HepG2 (cell line): ENCODE measurements around the gene ACTR10. TPM values are rescaled to one million over a fixed set of nuclear protein-coding genes. Genes with fewer than 3 reads are reported as not detected.

ENCODE experiments used
- ATAC-seq: fragments of 200-7000 bp; cut with Tn5 transposase; 3 replicates; pipeline ENCODE4 v1.9.1; 2020; ENCODE audit warnings: mild to moderate bottlenecking, moderate library complexity
- BruUV-seq: library from RNA; stranded (reverse); fragments of 400-500 nt; replicated peaks from 2 replicates; lab custom pipeline; 2021; lab: Mats Ljungman, UMichigan
- CTCF ChIA-PET: fragments of 300-600 bp; formaldehyde crosslinking; extraction: SDS; loops from one replicate; lab custom pipeline; 2021; ENCODE audit warnings: low total read pairs, inconsistent platforms, low intra/inter-chr PET ratio; lab: Yijun Ruan, JAX
- POLR2A ChIA-PET: fragments of 350-600 bp; sonication (Branson Sonifier 250); formaldehyde crosslinking; loops from one replicate; lab custom pipeline; 2020; ENCODE audit warnings: antibody characterized with exemption, inconsistent platforms; lab: Yijun Ruan, JAX
- DNase-seq: peaks from one replicate; pipeline ENCODE4 v3.0.0-alpha.2; 2015; ENCODE audit warnings: low spot score
- FAIRE-seq: peaks from 3 replicates; lab custom pipeline; 2011; peaks lifted over from hg19 to GRCh38; lab: Jason Lieb, UNC
- H2AFZ ChIP-seq: one replicate; pipeline ENCODE4 v1.6.1; 2011; ENCODE audit warnings: low read length, inconsistent platforms
- H3K27ac ChIP-seq: fragments of 300-600 bp; 3 replicates; pipeline ENCODE4 v1.8.0; 2011; ENCODE audit warnings: mixed run types, mild to moderate bottlenecking, mixed read lengths, low read length, inconsistent platforms; ENCODE audit not compliant: insufficient read depth; ENCODE audit errors: extremely low read length
- H3K27me3 ChIP-seq, 2 experiments: fragments of 200-600 bp in 1 of 2; 2 replicates in 1 of 2; 3 replicates in 1 of 2; pipeline versions ENCODE4 v1.6.0 to v1.8.0; 2011; ENCODE audit warnings: low read length in 2 of 2, mild to moderate bottlenecking in 2 of 2, moderate library complexity in 2 of 2, inconsistent platforms in 1 of 2; ENCODE audit not compliant: insufficient read depth in 2 of 2, control insufficient read depth in 1 of 2
- H3K36me3 ChIP-seq, 2 experiments: fragments of 200-600 bp in 1 of 2; replicated peaks in 1 of 2; 2 replicates in 1 of 2; 3 replicates in 1 of 2; pipeline versions ENCODE4 v1.5.1 to v1.8.0; 2011; ENCODE audit warnings: low read length in 2 of 2, inconsistent platforms in 1 of 2; ENCODE audit not compliant: insufficient read depth in 2 of 2, control insufficient read depth in 1 of 2
- H3K4me1 ChIP-seq: 2 replicates; pipeline ENCODE4 v1.5.1; 2012; ENCODE audit warnings: low read length, inconsistent platforms; ENCODE audit not compliant: insufficient read depth
- H3K4me2 ChIP-seq: 2 replicates; pipeline ENCODE4 v1.6.0; 2011; ENCODE audit warnings: low read depth, low read length, inconsistent platforms
- H3K4me3 ChIP-seq, 3 experiments: fragments of 200-600 bp in 1 of 3; sonication (generic), shearing (Covaris generic) in 1 of 3; replicated peaks in 1 of 3; 2 replicates each; pipeline ENCODE4 v1.5.1; 2011 to 2016; ENCODE audit warnings: low read length in 3 of 3, inconsistent platforms in 2 of 3, low read depth in 2 of 3, mild to moderate bottlenecking in 2 of 3, control low read depth in 1 of 3, mixed read lengths in 1 of 3; ENCODE audit not compliant: insufficient read depth in 1 of 3
- H3K79me2 ChIP-seq: one replicate; pipeline ENCODE4 v1.6.1; 2011; ENCODE audit warnings: low read length, inconsistent platforms; ENCODE audit not compliant: insufficient read depth
- H3K9ac ChIP-seq: 2 replicates; pipeline ENCODE4 v1.6.0; 2011; ENCODE audit warnings: mild to moderate bottlenecking, low read depth, low read length, inconsistent platforms; ENCODE audit not compliant: insufficient read depth
- H3K9me3 ChIP-seq: 2 replicates; pipeline ENCODE4 v1.5.1; 2012; ENCODE audit warnings: mild to moderate bottlenecking, low read length
- H4K20me1 ChIP-seq: 2 replicates; pipeline ENCODE4 v1.6.0; 2011; ENCODE audit warnings: inconsistent platforms, mild to moderate bottlenecking, low read length, moderate library complexity; ENCODE audit not compliant: insufficient read depth
- WGBS: methylation state at CpG from one replicate; pipeline ENCODE4 v1.1.6; 2017; ENCODE audit warnings: low lambda C conversion rate; 5-methylcytosine and 5-hydroxymethylcytosine counted together
- in situ Hi-C: cut with HindIII; loops from 2 replicates; pipeline ENCODE4 v1.10.0; 2017; ENCODE audit warnings: low pct_unique_long_range_greater_than_20kb; ENCODE audit not compliant: extremely low pct_ligation_motif_present
- intact Hi-C: fragments of 100-400 bp; cut with micrococcal nuclease; formaldehyde crosslinking; loops from one replicate; pipeline ENCODE4 v1.10.0; 2022; ENCODE audit not compliant: unreplicated experiment
- polyA plus RNA-seq, 8 experiments: library from polyadenylated mRNA; depleted of rRNA in 3 of 8; stranded (reverse) in 7 of 8; unstranded in 1 of 8; fragments of >200 nt; fragmentation: Illumina TruSeq in 4 of 8; extraction: Trizol in 4 of 8; gene quantifications; 2 replicates each; pipeline versions ENCODE4 v1.2.1 to v1.2.3, GENCODE V29; 2011 to 2016; ENCODE audit warnings: low read depth in 4 of 8, missing spikeins in 1 of 8, mixed read lengths in 1 of 8; ENCODE audit not compliant: insufficient read depth in 1 of 8
- total RNA-seq, 5 experiments: library from RNA; depleted of rRNA; stranded (reverse); fragments of >200 nt; fragmentation: Illumina TruSeq; extraction: Trizol; gene quantifications; 2 replicates each; pipeline ENCODE4 v1.2.3, GENCODE V29; 2016; ENCODE audit warnings: low read depth in 1 of 5
- TF ChIP-seq, protein P1 (sequence below): IDR thresholded peaks from 2 replicates; pipeline ENCODE4 v1.4.0; 2020; ENCODE audit warnings: mild to moderate bottlenecking, missing genetic modification reagents
- TF ChIP-seq, protein P2 (sequence below): sonication (generic); formaldehyde crosslinking; IDR thresholded peaks from 2 replicates; pipeline ENCODE4 v1.5.1; 2020; ENCODE audit warnings: mild to moderate bottlenecking, missing genetic modification reagents, moderate library complexity

The ACTR10 gene
- total and polyA plus RNA-seq, 2 of the 13 experiments (the other 11 are each of a cell fraction or from before 2014, with no cell fraction given): 30.0 to 41.3 TPM

DNA sequence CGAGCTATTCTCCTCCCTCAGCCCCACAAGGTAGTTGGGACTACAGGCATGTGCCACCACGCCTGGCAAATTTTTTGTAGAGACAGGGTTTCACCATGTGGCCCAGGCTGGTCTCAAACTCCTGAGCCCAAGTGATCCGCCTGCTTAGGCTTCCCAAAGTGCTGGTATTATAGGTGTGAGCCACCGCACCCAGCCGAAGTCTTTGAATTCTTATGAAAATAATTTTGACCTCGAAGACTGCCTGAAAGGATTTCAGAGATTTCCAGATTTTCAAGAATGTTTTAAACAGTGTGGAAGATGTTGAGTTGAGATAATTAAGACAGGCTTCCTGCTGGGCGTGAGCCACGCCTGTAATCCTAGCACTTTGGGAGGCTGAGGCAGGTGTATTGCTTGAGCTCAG, 49.7 kb downstream of the ACTR10 start:
- ChIA-PET CTCF (no interaction called here), POLR2A (interaction anchor here (1.5 kb wide), 1 partner anchor 49 kb away, joined by 3 read pairs; the partner anchor contains the start of gene ARID4A)
- peaks cover 17% of the 10 kb centered on the region for H4K20me1 ChIP-seq
- no peak overlapping the region for H3K27ac ChIP-seq
- no peaks in the 10 kb centered on the region; a peak in 1 of 5 replicates for H3K27me3 ChIP-seq
- peaks cover 7 to 53% of the 10 kb centered on the region in 2 experiments for H3K36me3 ChIP-seq
- H3K4me1 ChIP-seq: peaks cover 24% of the 10 kb centered on the region
- no peak for ATAC-seq
- intact Hi-C loops (no loop called here), in situ Hi-C loops (no loop called here)
- FAIRE-seq: no peak
- WGBS: 98% methylated on average over 8 of the region's 8 CpGs
- no peaks in the 10 kb centered on the region for H3K9me3 ChIP-seq
- no peak overlapping the region for H3K4me2 ChIP-seq
- DNase-seq: no peak
- H2AFZ ChIP-seq: no peak overlapping the region
- TF ChIP-seq, protein P1, sequence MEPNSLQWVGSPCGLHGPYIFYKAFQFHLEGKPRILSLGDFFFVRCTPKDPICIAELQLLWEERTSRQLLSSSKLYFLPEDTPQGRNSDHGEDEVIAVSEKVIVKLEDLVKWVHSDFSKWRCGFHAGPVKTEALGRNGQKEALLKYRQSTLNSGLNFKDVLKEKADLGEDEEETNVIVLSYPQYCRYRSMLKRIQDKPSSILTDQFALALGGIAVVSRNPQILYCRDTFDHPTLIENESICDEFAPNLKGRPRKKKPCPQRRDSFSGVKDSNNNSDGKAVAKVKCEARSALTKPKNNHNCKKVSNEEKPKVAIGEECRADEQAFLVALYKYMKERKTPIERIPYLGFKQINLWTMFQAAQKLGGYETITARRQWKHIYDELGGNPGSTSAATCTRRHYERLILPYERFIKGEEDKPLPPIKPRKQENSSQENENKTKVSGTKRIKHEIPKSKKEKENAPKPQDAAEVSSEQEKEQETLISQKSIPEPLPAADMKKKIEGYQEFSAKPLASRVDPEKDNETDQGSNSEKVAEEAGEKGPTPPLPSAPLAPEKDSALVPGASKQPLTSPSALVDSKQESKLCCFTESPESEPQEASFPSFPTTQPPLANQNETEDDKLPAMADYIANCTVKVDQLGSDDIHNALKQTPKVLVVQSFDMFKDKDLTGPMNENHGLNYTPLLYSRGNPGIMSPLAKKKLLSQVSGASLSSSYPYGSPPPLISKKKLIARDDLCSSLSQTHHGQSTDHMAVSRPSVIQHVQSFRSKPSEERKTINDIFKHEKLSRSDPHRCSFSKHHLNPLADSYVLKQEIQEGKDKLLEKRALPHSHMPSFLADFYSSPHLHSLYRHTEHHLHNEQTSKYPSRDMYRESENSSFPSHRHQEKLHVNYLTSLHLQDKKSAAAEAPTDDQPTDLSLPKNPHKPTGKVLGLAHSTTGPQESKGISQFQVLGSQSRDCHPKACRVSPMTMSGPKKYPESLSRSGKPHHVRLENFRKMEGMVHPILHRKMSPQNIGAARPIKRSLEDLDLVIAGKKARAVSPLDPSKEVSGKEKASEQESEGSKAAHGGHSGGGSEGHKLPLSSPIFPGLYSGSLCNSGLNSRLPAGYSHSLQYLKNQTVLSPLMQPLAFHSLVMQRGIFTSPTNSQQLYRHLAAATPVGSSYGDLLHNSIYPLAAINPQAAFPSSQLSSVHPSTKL (CRISPR knock-in tag): no peak
- TF ChIP-seq, protein P2, sequence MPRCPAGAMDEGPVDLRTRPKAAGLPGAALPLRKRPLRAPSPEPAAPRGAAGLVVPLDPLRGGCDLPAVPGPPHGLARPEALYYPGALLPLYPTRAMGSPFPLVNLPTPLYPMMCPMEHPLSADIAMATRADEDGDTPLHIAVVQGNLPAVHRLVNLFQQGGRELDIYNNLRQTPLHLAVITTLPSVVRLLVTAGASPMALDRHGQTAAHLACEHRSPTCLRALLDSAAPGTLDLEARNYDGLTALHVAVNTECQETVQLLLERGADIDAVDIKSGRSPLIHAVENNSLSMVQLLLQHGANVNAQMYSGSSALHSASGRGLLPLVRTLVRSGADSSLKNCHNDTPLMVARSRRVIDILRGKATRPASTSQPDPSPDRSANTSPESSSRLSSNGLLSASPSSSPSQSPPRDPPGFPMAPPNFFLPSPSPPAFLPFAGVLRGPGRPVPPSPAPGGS (CRISPR knock-in tag): no peak
- no TSS peak for BruUV-seq
- no peak overlapping the region for H3K9ac ChIP-seq
- H3K4me3 ChIP-seq: no peak overlapping the region
- peaks cover 78% of the 10 kb centered on the region for H3K79me2 ChIP-seq
